ENCODE results near the gene CGNL1. TPM values are rescaled to one million over a fixed set of nuclear protein-coding genes. Genes with fewer than 3 reads are reported as not detected.

Gene CGNL1
- total and polyA plus RNA-seq, 2 experiments from 2014 or later = 11.4 to 13.1 TPM

DNA sequence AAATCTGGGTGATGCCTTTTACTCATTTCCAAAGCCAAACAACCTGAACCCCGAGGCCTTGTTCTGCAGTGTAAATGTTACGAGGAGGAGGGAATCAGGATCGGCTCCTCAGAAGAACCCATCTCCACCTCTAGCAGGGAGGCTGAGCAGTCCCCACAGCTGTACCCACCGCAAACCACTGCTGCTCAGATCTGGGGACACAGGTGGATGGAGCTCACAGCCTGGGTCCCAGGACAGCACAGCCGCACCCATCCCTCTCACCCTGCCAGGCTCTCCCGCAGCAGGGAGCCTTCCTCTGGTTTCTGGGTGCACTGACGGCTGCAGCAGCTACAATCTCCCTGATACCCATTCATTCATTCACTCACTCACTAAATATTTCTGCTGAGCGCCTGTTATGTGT lies 44.0 kb upstream of the CGNL1 start:
- no peak overlapping the region for H3K4me2 ChIP-seq
- no peak overlapping the region for H2AFZ ChIP-seq
- no peaks in the 10 kb centered on the region for H4K20me1 ChIP-seq (ENCODE audit: insufficient read depth, poor library complexity, severe bottlenecking)
- no peaks in the 10 kb centered on the region for H3K9me3 ChIP-seq (ENCODE audit: low read depth)
- H3K27ac ChIP-seq = no peak overlapping the region
- H3K9me2 ChIP-seq (replicated peaks; ENCODE audit: insufficient read depth) = no peaks in the 10 kb centered on the region
- H3K27me3 ChIP-seq = no peaks in the 10 kb centered on the region
- 70% methylated on average over 8 of the region's 8 CpGs for WGBS (ENCODE audit: low lambda C conversion rate, missing lambda C conversion rate)
- peaks cover 13% of the 10 kb centered on the region for H3K4me1 ChIP-seq (ENCODE audit: insufficient read depth)
- TF ChIP-seq EZH2phosphoT487 (IDR thresholded peaks at IDR 0.05; ENCODE audit: low read depth, severe bottlenecking, unreplicated experiment) = no peak
- TF ChIP-seq, protein P1, sequence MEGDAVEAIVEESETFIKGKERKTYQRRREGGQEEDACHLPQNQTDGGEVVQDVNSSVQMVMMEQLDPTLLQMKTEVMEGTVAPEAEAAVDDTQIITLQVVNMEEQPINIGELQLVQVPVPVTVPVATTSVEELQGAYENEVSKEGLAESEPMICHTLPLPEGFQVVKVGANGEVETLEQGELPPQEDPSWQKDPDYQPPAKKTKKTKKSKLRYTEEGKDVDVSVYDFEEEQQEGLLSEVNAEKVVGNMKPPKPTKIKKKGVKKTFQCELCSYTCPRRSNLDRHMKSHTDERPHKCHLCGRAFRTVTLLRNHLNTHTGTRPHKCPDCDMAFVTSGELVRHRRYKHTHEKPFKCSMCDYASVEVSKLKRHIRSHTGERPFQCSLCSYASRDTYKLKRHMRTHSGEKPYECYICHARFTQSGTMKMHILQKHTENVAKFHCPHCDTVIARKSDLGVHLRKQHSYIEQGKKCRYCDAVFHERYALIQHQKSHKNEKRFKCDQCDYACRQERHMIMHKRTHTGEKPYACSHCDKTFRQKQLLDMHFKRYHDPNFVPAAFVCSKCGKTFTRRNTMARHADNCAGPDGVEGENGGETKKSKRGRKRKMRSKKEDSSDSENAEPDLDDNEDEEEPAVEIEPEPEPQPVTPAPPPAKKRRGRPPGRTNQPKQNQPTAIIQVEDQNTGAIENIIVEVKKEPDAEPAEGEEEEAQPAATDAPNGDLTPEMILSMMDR (IDR thresholded peaks at IDR 0.05; ENCODE audit: poor library complexity) = no peak
- no peak for TF ChIP-seq EZH2 (IDR thresholded peaks at IDR 0.05; ENCODE audit: borderline replicate concordance)
- no peaks in the 10 kb centered on the region for H3K36me3 ChIP-seq (replicated peaks; ENCODE audit: insufficient read depth, low read depth)
- DNase-seq (ENCODE audit: low spot score) = no peak
- no peaks in the 10 kb centered on the region for H3K79me2 ChIP-seq
- no peak overlapping the region for H3K4me3 ChIP-seq

DNA sequence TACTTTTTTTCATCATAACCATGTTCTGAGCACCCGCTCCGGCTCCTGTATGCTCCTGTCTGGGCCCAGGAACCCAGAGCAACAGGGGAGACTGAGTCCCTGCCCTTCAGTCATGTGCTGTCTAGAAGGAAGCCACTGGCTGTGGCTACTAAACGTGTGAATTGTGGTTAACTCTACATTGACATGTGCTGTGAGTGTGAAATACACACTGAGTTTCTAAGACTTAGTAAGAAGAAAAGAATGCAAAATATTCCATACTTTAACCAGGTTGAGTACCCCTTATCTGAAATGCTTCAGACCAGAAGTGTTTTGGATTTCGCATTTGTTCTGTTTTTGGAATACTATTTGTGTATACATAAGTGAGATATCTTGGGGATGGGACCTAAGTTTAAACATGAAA lies 42.8 kb upstream of the CGNL1 start:
- H3K9me2 ChIP-seq (replicated peaks; ENCODE audit: insufficient read depth) = no peaks in the 10 kb centered on the region
- no peaks in the 10 kb centered on the region for H4K20me1 ChIP-seq (ENCODE audit: insufficient read depth, poor library complexity, severe bottlenecking)

DNA sequence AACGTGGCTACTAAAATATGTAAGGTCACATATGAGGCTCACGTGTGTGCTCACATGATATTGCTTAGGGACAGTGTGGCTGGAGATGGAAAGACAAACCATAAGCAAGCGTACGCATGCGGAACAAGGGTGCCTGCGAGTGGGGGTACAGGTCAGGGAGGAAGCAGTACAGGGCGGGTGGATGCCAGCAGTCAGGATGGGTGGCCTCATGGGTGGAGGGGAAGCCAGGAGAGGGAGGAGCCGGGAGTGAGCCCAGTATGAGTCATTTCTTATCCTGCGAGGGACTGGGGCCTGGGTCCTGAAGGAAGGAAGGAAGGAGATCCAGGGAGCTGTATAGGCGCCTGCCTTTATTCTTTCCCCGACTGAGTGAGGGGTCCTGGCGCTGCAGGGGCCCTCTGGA lies 42.0 kb upstream of the CGNL1 start:
- 75% methylated on average over 12 of the region's 12 CpGs for WGBS (ENCODE audit: low lambda C conversion rate, missing lambda C conversion rate)
- Histone ChIP-seq H3K36me3 (replicated peaks; ENCODE audit: insufficient read depth, low read depth) (no peaks in the 10 kb centered on the region), H3K79me2 (no peaks in the 10 kb centered on the region), H3K27ac (peak overlapping the region; percentile 36), H4K20me1 (ENCODE audit: insufficient read depth, poor library complexity, severe bottlenecking) (no peaks in the 10 kb centered on the region), H3K9me3 (ENCODE audit: low read depth) (no peaks in the 10 kb centered on the region), H3K4me1 (ENCODE audit: insufficient read depth) (peaks cover 3% of the 10 kb centered on the region), H2AFZ (no peak overlapping the region), H3K27me3 (no peaks in the 10 kb centered on the region), H3K9me2 (replicated peaks; ENCODE audit: insufficient read depth) (no peaks in the 10 kb centered on the region), H3K4me2 (no peak overlapping the region), H3K4me3 (no peak overlapping the region)
- TF ChIP-seq, protein P1 (IDR thresholded peaks at IDR 0.05; ENCODE audit: poor library complexity) = no peak
- TF ChIP-seq EZH2 (IDR thresholded peaks at IDR 0.05; ENCODE audit: borderline replicate concordance) (no peak), EZH2phosphoT487 (IDR thresholded peaks at IDR 0.05; ENCODE audit: low read depth, severe bottlenecking, unreplicated experiment) (no peak)
- peak; percentile 54 for DNase-seq (ENCODE audit: low spot score)

More for the DNA sequence above, 42.8 kb upstream of the CGNL1 start:
- no peak overlapping the region for H3K4me3 ChIP-seq
- no peaks in the 10 kb centered on the region for H3K79me2 ChIP-seq
- WGBS (ENCODE audit: low lambda C conversion rate, missing lambda C conversion rate) = 84% methylated on average over 4 of the region's 4 CpGs
- no peaks in the 10 kb centered on the region for H3K27me3 ChIP-seq
- H3K4me2 ChIP-seq = no peak overlapping the region
- no peak for DNase-seq (ENCODE audit: low spot score)
- no peaks in the 10 kb centered on the region for H3K36me3 ChIP-seq (replicated peaks; ENCODE audit: insufficient read depth, low read depth)
- peaks cover 3% of the 10 kb centered on the region for H3K4me1 ChIP-seq (ENCODE audit: insufficient read depth)
- no peak overlapping the region for H2AFZ ChIP-seq
- H3K9me3 ChIP-seq (ENCODE audit: low read depth) = no peaks in the 10 kb centered on the region
- H3K27ac ChIP-seq = no peak overlapping the region
- TF ChIP-seq EZH2 (IDR thresholded peaks at IDR 0.05; ENCODE audit: borderline replicate concordance) (no peak), EZH2phosphoT487 (IDR thresholded peaks at IDR 0.05; ENCODE audit: low read depth, severe bottlenecking, unreplicated experiment) (no peak)
- TF ChIP-seq, protein P1 (IDR thresholded peaks at IDR 0.05; ENCODE audit: poor library complexity) = no peak

DNA sequence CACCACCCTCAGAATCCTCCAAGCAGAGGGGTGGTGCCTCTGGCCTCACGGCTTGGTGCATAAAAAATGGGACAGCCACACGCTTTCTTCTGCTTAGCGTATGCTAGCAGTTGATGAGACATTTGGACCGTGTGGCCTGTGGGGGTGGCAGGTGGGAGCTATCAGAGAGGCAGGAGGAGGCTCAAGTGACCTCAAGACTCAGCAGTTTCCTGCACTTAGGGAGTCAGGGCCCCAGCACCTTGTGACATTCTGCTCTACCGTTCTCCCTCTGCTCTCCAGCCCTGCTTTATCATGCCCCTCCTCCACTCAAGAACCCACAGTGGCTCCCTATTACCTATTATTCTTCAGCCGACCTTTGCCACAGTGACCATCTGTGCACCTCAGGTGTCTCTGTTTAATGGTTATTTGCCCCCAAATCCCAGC lies 41.0 kb upstream of the CGNL1 start:
- Histone ChIP-seq H3K4me3 (no peak overlapping the region), H3K27ac (no peak overlapping the region), H3K4me2 (no peak overlapping the region), H3K9me2 (replicated peaks; ENCODE audit: insufficient read depth) (no peaks in the 10 kb centered on the region), H3K36me3 (replicated peaks; ENCODE audit: insufficient read depth, low read depth) (no peaks in the 10 kb centered on the region), H3K79me2 (no peaks in the 10 kb centered on the region), H3K27me3 (no peaks in the 10 kb centered on the region), H4K20me1 (ENCODE audit: insufficient read depth, poor library complexity, severe bottlenecking) (no peaks in the 10 kb centered on the region), H3K4me1 (ENCODE audit: insufficient read depth) (peaks cover 3% of the 10 kb centered on the region), H2AFZ (no peak overlapping the region), H3K9me3 (ENCODE audit: low read depth) (no peaks in the 10 kb centered on the region)
- no peak for TF ChIP-seq EZH2 (IDR thresholded peaks at IDR 0.05; ENCODE audit: borderline replicate concordance)
- TF ChIP-seq EZH2phosphoT487 (IDR thresholded peaks at IDR 0.05; ENCODE audit: low read depth, severe bottlenecking, unreplicated experiment) = no peak
- TF ChIP-seq, protein P1 (IDR thresholded peaks at IDR 0.05; ENCODE audit: poor library complexity) = no peak
- DNase-seq (ENCODE audit: low spot score) = no peak
- 76% methylated on average over 6 of the region's 6 CpGs for WGBS (ENCODE audit: low lambda C conversion rate, missing lambda C conversion rate)

Measured in hepatocyte (in vitro differentiated cells).